GM21737 (cell line): ENCODE data around the gene POLR2J3.
A peak's percentile ranks its signal among the peaks of the same experiment; 100 is the strongest.
"Not testable (repeated sequence)": the region's sequence is repeated elsewhere in the genome, so short reads cannot be mapped to it uniquely, and the experiment has no call there.

Experiments used
- ATAC-seq: cut with Tn5 transposase; IDR thresholded peaks from one replicate; pipeline ENCODE4 v1.9.1; 2021; ENCODE audit warnings: mild to moderate bottlenecking, moderate library complexity; ENCODE audit not compliant: unreplicated experiment

POLR2J3 gene

DNA sequence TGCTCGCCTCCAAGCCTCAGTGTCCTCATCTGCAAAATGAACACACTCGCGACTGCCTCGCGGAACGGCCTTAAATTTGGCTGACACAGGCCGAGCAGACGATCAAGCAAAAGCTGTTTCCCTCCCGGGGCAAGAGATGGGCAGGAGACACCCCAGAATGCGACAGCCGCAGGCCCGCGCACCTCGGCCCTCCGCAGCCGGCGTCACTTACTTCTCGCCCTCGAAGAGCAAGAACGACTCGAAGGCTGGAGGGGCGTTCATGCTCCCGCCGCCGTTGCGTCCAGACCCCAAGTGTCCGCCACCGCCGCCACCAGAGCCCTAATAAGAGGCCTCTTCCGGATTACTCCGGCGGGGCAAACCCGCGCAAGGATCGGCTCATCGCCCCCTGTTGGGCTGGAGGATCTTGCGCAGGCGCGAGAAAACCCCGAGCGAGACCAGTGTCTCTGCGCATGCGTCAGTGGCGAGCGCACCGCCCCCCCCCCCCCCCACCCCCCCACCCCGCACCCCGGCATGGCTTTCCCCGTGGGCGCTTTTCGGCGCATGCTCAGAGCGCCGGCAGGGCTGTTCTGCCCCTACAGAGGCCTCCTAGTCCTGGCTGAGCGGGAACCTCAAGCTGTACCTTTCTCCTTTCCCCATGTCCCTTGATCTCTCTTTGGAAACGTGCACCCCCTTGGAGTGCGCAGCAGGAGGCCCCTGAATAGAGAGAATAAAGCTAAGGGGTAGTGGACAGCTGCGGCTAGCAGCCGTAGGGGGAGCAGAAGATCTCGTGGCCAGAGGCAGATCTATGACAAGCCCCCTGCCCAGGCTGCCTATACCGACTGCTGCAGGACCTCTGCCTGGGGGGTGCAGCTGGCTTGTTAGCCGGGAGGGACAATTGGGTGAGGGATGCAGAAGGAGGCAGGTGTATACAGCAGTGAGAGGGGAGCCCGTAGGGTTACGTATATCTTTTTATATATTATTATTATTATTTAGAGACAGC, at the start of gene POLR2J3:
TSS of gene POLR2J3 (minus strand) at position 323 of the 979 bp plus-strand sequence. CDS start at position 261, 62 bp downstream.
- ATAC-seq: peak; percentile 93

- ATAC-seq: not testable (repeated sequence)
Measured at GRCh38 chr7:102618122-102618521, 45.7 kb upstream of the POLR2J3 start.

DNA sequence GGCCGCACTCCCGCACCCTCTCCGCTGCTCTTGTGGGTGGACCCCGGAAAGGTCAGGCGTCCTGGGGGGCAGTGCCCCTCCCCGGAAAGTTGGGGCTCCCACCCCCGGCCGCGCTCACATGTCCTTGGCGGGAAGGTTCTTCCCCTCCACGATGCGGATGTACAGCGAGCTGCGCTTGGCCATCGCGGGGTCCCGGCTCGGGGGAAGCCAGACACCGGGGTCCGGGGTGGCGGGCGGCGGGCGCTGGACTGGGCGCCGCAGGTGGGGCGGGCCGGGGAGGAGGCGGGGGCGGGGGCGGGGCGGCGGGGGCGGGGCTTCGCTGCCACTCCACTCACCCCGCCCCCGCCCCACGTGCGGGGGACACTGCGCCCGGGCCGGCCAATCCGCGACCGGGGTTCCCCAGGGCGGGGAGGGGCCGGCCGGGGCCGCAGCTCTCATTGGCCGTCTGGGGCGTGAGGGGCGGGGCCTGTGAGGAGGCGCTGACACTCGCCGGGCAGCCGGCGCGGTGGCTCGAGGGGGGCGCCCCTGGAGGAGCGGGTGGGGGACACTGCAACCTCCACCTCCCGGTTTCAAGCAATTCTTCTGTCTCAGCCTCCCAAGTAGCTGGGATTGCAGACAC, 44.2 kb upstream of the POLR2J3 start, which contains the start of gene RASA4:
TSS of gene RASA4 (minus strand) at position 250 of the 619 bp plus-strand sequence. CDS start at position 183, 67 bp downstream.
- ATAC-seq: peak; percentile 72

DNA sequence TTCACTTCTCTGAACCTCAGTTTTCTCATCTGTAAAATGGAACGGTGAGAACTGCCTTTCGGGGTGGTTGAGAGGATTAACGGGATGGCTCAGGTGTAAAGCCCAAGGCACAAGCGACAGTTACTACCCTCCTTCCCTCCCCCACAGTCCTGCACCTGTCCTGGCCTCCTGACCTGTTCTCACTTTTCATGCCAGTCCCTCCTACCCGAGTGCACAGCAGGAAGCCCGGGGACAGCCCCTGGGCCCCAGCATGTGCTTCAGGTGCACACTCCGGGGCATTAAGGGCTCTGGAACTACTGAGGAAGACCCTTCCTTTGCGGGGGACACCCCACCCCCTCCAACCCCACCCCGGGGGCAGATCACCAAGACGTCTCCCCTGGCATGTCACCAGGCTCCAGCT, 43.5 kb upstream of the POLR2J3 start:
- ATAC-seq: not testable (repeated sequence)

GRCh38 chr7:102614873-102615272, 42.5 kb upstream of the POLR2J3 start:
- peak; percentile 0 for ATAC-seq

GRCh38 chr7:102614346-102614697, 41.9 kb upstream of the POLR2J3 start:
- peak; percentile 12 for ATAC-seq

- peak; percentile 48 for ATAC-seq
Measured at GRCh38 chr7:102613575-102614345, 41.4 kb upstream of the POLR2J3 start.

DNA sequence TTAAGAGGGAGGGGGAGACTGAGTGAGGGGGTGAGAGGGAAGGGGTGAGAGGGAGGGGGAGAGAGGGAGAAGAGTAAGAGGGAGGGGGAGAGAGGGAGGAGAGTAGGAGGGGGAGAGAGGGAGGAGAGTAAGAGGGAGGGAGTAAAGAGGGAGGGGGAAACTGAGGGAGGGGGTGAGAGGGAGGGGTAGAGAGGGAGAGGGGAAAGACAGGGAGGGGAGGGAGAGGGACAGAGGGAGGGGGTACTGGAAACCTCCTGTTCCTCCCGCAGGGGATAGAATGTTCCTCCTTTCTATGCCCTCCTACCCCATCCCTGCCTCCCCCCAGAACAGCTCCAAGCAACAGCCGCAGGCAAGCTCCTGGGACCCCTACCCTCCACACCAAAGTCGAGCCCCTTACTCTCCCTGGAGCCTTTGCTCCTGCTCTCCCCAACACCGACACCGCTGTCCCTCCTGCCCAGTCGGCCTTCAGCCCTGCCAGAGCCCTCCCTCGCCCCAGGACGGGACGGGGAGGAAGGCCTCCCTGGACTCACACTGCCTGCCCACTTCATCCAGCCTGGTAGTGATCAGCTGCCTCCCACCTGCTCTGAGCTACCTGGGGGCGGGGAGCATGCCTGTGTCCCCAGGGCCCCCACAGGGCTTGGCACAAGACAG, 39.4 kb upstream of the POLR2J3 start:
- not testable (repeated sequence) for ATAC-seq

- peak; percentile 38 for ATAC-seq
Measured at GRCh38 chr7:102611013-102611674, 38.8 kb upstream of the POLR2J3 start.

- not testable (repeated sequence) for ATAC-seq
Measured at GRCh38 chr7:102610441-102610840, 38.1 kb upstream of the POLR2J3 start.

- ATAC-seq: not testable (repeated sequence)
Measured at GRCh38 chr7:102609734-102610133, 37.4 kb upstream of the POLR2J3 start.

DNA sequence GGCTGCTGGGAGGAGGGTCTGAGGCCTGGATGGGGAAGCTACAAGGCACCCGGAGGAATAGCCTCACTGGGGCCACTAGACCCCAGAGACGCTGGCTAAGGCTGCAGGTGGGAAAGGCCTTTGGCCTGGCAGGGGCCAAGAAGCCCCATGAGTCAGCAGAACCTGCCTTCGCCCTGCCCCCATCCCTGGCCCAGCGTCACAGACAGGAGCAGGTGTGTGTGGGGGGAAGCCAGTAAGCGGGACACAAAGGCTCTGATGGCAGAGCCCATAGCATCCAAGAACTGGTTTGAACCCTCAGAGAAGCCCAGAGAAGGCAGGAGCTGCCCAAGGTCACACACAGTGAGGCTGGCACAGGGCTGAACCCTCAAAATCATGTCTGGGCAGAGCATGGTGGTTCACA, 34.5 kb upstream of the POLR2J3 start:
- ATAC-seq: not testable (repeated sequence)

DNA sequence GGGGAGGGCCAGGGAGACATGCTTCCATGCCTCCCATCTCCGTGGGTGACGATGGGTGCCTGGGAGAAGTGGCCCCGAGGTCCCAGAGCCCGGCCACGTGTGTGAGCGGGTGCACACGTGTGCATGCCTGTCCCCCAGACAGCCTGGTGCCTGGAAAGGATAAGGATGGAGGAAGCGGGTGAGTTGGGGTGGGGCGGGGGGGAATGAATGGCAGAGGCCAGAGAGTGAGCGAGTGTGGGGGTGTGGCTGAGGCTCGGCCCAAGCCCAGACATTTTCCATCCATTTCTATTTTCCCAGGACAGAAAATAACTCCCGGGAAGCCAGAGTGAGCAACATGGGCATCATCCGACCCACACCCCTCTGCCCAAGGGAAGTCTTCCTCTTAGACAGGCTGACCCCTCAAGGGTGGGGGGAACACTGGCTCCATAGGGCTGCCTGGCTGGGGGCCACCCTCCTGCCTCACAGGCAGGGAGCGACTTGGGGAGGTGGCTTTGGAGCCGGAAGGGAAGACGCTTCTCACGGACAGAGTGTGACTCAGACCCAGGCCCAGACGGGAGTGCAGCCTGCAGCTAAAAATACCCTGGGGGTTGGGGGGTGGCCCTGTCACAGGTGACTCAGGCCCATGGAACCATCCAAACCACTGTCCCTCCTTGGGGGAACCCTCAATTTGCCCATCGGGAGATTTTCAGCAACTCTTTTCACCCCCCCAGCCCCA, 32.2 kb upstream of the POLR2J3 start:
- not testable (repeated sequence) for ATAC-seq

- ATAC-seq: not testable (repeated sequence)
Measured at GRCh38 chr7:102602317-102602716, 29.9 kb upstream of the POLR2J3 start.

GRCh38 chr7:102599699-102600098, 27.3 kb upstream of the POLR2J3 start:
- ATAC-seq: not testable (repeated sequence)

- not testable (repeated sequence) for ATAC-seq
Measured at GRCh38 chr7:102596036-102596435, 23.7 kb upstream of the POLR2J3 start.

GRCh38 chr7:102593637-102594334, 21.4 kb upstream of the POLR2J3 start:
- peak; percentile 65 for ATAC-seq

DNA sequence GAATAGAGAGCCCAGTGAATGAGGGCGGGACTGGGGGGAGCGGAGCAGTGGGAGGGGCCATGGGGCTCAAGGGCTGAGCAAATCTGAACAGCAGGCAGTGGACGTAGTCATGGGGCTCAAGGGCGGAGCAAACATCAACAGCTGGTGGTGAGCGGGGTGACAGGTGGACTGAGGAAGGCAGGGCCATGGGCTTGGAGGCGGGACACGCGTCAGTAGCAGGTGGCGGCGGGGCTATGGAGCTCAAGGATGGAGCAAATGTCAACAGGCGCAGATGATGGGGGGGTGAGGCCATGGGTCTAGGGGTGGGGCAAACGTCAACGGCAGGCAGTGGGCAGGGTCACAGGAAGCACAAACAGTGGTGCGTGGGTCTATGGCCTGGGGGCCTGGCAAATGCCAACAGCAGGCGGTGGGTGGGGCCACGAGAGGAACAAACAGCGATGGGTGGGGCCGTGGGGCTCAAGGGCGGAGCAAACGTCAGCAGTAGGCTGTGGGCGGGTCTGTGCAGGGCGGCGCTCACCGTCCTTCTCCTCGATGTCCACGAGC, 20.2 kb upstream of the POLR2J3 start:
- ATAC-seq: peak; percentile 48
